Measurements from ENCODE around the gene OSBPL10. TPM values are rescaled to one million over a fixed set of nuclear protein-coding genes. Genes with fewer than 3 reads are reported as not detected.

Gene OSBPL10
- total RNA-seq, 4 donors from 2014 or later: 7.9 to 25.5 (median 11.8) TPM

- ATAC-seq: no peak
- H3K9me3 ChIP-seq: no peaks in the 10 kb centered on the region
- no peak for TF ChIP-seq POLR2A (IDR thresholded peaks at IDR 0.05)
- TF ChIP-seq CTCF (IDR thresholded peaks at IDR 0.05): no peak
- TF ChIP-seq POLR2AphosphoS5 (IDR thresholded peaks at IDR 0.05): no peak
- no peak for TF ChIP-seq EP300 (IDR thresholded peaks at IDR 0.05)
- no peaks in the 10 kb centered on the region for H3K27me3 ChIP-seq
- no peak overlapping the region for H3K4me3 ChIP-seq
- H3K27ac ChIP-seq: no peak overlapping the region
- peaks cover 0 to 15% of the 10 kb centered on the region in 2 donors for H3K36me3 ChIP-seq
- 80 to 100% methylated on average over 1 of the region's 1 CpG for WGBS, 2 donors (ENCODE audit: low coverage in 1 of 2)
- H3K4me1 ChIP-seq: no peaks in the 10 kb centered on the region
Observed at GRCh38 chr3:31670136-31670535, 310.9 kb downstream of the OSBPL10 start.

DNA sequence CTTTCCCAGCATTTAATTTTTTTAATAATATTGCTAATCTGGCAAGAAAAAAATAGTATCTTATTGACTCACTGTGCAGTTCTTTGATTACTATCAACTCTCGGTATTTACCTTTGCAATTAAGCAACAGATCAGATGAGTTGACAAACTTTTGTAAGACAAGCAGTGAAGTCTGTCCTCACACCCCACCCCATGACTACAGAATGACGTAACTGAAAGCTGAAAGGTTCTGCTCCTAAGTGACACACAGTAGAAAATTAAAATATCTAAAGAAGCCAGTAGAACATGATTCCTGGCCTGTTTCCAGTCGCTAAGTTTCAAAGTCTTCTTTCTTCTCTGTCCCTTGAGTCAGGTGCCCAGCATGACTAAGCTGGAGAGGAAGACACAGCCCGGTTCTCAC is 312.8 kb downstream of the OSBPL10 start:
- peaks cover 0 to 15% of the 10 kb centered on the region in 2 donors for H3K36me3 ChIP-seq
- no peak for ATAC-seq
- 84 to 87% methylated on average over 4 of the region's 4 CpGs for whole genome bisulfite sequencing, 2 donors (ENCODE audit: low coverage in 1 of 2)
- no peak for TF ChIP-seq EP300 (IDR thresholded peaks at IDR 0.05)
- TF ChIP-seq POLR2A (IDR thresholded peaks at IDR 0.05): no peak
- TF ChIP-seq CTCF (IDR thresholded peaks at IDR 0.05): no peak
- TF ChIP-seq POLR2AphosphoS5 (IDR thresholded peaks at IDR 0.05): no peak
- no peaks in the 10 kb centered on the region for H3K27me3 ChIP-seq
- H3K4me3 ChIP-seq: no peak overlapping the region
- no peak overlapping the region for H3K27ac ChIP-seq
- no peaks in the 10 kb centered on the region for H3K9me3 ChIP-seq
- no peaks in the 10 kb centered on the region for H3K4me1 ChIP-seq

DNA sequence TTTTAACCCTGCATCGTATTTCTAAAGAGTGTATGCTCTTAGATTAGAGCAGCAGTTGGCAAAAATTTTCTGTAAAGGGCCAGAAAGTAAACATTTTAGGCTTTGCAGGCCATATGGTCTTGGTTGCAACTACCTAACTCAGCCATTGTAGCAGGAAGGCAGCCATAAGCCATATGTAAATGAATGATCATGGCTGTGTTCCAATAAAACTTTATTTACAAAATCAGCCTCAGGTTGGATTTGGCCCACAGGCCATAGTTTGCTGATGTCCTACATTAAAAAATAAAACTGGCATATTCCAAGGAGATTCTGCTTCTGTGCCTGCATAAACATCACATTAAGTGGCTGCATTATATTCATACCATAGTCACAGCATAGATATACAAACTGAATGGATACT is 313.5 kb downstream of the OSBPL10 start:
- TF ChIP-seq EP300 (IDR thresholded peaks at IDR 0.05) (no peak), CTCF (IDR thresholded peaks at IDR 0.05) (no peak), POLR2AphosphoS5 (IDR thresholded peaks at IDR 0.05) (no peak), POLR2A (IDR thresholded peaks at IDR 0.05) (no peak)

GRCh38 chr3:31664031-31664430 is 317.0 kb downstream of the OSBPL10 start:
- Histone ChIP-seq H3K4me3 (no peak overlapping the region), H3K36me3 (peaks cover 0 to 23% of the 10 kb centered on the region in 2 donors), H3K4me1 (no peaks in the 10 kb centered on the region), H3K27ac (no peak overlapping the region), H3K27me3 (no peaks in the 10 kb centered on the region), H3K9me3 (no peaks in the 10 kb centered on the region)
- WGBS, 2 donors (ENCODE audit: low coverage in 1 of 2): 90 to 100% methylated on average over 1 to 2 of the region's 17 CpGs
- no peak for ATAC-seq
- TF ChIP-seq POLR2A (IDR thresholded peaks at IDR 0.05): no peak
- TF ChIP-seq EP300 (IDR thresholded peaks at IDR 0.05): no peak
- no peak for TF ChIP-seq CTCF (IDR thresholded peaks at IDR 0.05)
- no peak for TF ChIP-seq POLR2AphosphoS5 (IDR thresholded peaks at IDR 0.05)

More for the DNA sequence above, 313.5 kb downstream of the OSBPL10 start:
- Histone ChIP-seq H3K9me3 (no peaks in the 10 kb centered on the region), H3K4me3 (no peak overlapping the region), H3K27me3 (no peaks in the 10 kb centered on the region), H3K27ac (no peak overlapping the region), H3K36me3 (peaks cover 0 to 17% of the 10 kb centered on the region in 2 donors), H3K4me1 (no peaks in the 10 kb centered on the region)
- WGBS, 2 donors (ENCODE audit: low coverage in 1 of 2): 82 to 86% methylated on average over 1 of the region's 1 CpG
- no peak for ATAC-seq

DNA sequence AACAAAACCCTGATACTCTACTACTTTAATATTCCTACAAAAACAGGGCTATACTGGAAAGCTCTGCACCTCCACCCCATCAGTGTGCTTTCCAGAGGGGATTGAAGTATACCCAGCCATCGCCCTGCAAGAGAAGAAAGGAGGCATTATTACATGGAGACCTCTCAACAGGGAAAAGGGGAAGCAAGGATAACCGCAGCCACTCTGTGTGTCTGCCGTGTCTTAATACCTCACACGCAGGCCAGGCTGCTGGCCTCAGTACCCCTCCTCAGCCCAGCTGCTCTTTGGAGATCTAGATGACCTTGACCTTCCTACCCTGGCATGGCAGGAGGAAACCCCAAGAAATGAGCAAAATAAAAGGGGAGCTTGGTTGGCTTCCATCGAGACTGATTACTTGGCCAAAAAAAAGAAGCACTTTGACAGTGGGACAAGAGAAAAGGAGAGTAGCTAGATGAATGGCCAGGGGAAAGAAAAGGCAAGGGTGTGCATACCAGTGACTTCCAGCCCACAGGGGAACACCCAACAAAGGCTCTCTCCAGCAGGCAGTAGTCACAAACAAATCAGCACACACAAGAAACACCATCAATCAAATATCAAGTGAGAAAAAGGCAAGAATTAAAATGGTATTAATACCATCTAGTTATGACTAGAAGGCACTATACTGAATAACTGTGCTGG is 318.9 kb downstream of the OSBPL10 start:
- Histone ChIP-seq H3K9me3 (peaks cover 0 to 4% (median 0%) of the 10 kb centered on the region in 3 donors), H3K36me3 (peaks cover 0 to 16% of the 10 kb centered on the region in 2 donors), H3K27me3 (no peaks in the 10 kb centered on the region), H3K4me1 (no peaks in the 10 kb centered on the region), H3K27ac (no peak overlapping the region), H3K4me3 (no peak overlapping the region)
- no peak for TF ChIP-seq CTCF (IDR thresholded peaks at IDR 0.05)
- WGBS, 2 donors (ENCODE audit: low coverage in 1 of 2): 88% methylated on average over 1 to 4 of the region's 5 CpGs
- no peak for ATAC-seq
